ENCODE results near the gene KCNQ4. TPM values are rescaled to one million over a fixed set of nuclear protein-coding genes. Genes with fewer than 3 reads are reported as not detected.

KCNQ4 gene
- total RNA-seq = 0.19 and 0.28 TPM in 2 replicates

GRCh38 chr1:40783001-40783905 is at the start of gene KCNQ4:
Gene KCNQ4, plus strand, starts transcription at chr1:40783787. Its CDS starts 307 bp downstream, at chr1:40784094.

GRCh38 chr1:40862008-40862863 is 78.6 kb downstream of the KCNQ4 start, which contains the start of gene CITED4:
Gene CITED4, minus strand, starts transcription at chr1:40862363. Its CDS starts 236 bp downstream, at chr1:40862127.

Other genes starting within 250 kb of the KCNQ4 start
- gene RIMS3, start 118.1 kb upstream of the KCNQ4 start, total RNA-seq = 0.38 and 0.85 TPM in 2 replicates
- gene NFYC, start 92.1 kb upstream of the KCNQ4 start, total RNA-seq = 18.3 and 27.0 TPM in 2 replicates
- 1.9 and 2.3 TPM in 2 replicates for gene CITED4, start 78.6 kb downstream of the KCNQ4 start, total RNA-seq
- 15.2 and 50.4 TPM in 2 replicates for gene CTPS1, start 195.9 kb downstream of the KCNQ4 start, total RNA-seq
- gene SLFNL1, start 237.9 kb downstream of the KCNQ4 start, total RNA-seq = under 0.01 and 0.28 TPM in 2 replicates